Stimulated activated CD8-positive, alpha-beta memory T cell treated with anti-CD3 and anti-CD28 coated beads, Interleukin-15, amount 100 ng/mL, for 1 hour (primary cell): Measurements from ENCODE around the gene ERFL.
"Not testable (repeated sequence)": the region's sequence is repeated elsewhere in the genome, so short reads cannot be mapped to it uniquely, and the experiment has no call there.

ENCODE experiments used
- DNase-seq: peaks from one replicate; pipeline ENCODE4 v3.0.0-alpha.2; 2020; ENCODE audit warnings: low read depth

ERFL gene

DNA sequence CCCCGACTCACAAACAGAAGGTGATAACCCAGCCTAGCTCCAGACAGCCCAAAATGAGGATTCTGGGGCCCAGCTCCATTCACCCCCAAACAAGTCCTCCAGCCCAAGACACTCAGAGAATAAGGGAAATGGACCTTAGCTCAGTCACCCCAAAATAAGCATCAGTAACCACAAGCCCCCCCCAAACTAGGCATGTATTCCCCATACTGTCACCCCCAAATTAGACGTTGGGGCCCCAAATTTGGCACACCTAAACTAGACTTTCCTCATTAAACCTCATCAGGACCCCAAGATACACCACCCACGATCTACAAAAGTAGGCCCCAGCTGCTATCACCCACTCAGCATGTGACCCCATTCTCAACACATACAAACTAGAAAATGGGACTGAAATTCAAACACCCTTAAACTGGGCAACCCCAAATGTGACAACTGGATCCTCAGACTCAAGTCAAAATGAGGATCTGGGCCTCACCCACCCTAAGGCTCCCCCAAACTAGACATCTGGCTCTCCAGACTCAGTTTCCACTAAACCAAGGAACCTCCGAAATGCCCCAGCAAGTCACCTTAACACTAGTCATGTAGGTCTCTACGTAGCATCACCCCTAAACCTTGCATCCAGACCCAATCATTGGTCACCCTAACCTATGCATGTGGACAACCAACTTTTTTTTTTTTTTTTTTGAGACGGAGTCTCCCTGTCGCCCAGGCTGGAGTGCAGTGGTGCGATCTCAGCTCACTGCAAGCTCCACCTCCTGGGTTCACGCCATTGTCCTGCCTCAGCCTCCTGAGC is 13.4 kb upstream of the ERFL start:
- no peak for DNase-seq

DNA sequence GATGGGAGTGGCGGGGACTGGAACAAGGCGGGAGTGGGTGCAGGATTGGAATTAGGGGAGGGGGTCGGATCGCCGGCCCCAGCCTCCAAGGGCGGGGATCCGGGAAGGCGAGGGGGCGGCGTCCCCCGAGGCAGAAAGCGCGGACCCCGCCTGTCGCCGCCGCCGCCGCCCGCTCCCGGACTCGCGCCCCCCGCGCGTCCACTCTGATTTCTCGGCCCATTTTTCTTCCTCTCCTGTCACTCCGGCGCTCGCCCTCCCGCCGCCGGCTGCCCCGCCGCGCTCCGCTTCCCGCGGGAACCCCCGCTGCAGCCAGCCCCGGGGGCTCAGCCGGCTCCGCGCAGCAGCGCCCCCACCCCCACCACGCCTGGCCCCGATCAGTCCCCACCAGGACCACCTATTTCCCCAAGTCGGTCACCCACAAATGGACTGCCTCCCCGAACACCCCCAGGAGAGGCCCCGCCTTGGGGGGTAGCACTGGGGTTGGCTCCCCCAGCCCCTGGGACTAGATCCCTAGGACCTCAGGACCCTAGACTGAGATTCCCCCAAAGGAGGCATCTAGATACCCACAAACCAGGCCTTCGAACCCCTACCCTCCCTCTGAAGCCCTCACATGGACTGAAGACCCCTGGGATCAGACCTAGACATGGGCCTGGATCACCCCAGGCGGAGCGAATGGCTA is 12.6 kb upstream of the ERFL start:
- no peak for DNase-seq

DNA sequence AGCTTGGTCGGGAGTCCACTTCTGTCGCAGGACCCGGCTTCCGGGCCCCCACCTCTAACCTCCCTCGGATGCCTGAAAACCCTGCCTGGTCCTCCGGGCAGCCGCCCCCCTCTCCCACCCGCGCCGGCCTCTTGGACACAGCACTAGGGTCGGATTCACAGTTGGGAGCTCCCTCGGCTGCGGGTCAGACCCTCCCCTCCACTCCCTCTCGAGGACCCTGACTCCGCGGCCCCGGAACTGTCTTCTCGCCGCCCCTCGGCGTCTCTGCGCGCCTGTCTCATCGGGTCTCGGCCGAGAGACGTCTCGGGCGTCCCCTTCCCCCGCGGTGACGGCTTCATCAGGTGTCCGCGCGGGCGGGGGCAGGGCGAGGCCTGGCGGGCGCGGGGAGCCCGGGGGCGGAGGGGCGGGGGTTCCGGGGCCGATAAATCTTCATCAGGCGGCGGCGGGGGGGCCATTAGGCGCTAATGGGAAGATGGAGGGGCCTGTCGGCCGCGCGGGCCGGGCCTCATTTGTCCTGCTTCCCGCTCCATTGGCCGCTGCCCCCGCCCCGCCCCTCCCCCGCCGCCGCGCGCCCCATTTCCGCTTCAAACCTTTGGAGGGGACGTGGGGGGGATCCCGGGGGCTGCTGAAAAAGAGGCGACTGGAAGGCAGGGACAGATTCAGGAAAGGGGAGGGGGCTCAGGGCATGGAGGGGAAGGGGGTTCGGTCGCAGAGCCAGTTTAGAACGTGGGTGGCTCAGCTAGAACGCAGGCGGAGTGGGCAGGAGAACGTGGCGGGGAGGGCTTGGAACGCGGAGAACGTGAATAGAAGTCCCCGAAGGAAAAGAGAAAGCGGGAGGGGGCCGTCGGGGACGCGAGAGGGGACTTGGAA is 11.8 kb upstream of the ERFL start:
- no peak for DNase-seq

DNA sequence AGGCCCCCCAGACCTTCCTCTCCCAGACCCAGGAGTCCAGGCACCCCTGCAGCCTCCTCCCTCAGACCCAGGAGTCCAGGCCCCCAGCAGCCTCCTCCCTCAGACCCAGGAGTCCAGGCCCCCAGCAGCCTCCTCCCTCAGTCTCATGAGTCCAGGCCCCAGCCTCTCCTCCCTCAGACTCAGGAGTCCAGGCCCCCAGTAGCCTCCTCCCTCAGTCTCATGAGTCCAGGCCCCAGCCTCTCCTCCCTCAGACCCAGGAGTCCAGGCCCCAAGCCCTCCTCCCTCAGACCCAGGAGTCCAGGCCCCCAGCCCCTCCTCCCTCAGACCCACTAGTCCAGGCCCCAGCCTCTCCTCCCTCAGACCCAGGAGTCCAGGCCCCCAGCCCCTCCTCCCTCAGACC is 11.0 kb upstream of the ERFL start:
- not testable (repeated sequence) for DNase-seq

DNA sequence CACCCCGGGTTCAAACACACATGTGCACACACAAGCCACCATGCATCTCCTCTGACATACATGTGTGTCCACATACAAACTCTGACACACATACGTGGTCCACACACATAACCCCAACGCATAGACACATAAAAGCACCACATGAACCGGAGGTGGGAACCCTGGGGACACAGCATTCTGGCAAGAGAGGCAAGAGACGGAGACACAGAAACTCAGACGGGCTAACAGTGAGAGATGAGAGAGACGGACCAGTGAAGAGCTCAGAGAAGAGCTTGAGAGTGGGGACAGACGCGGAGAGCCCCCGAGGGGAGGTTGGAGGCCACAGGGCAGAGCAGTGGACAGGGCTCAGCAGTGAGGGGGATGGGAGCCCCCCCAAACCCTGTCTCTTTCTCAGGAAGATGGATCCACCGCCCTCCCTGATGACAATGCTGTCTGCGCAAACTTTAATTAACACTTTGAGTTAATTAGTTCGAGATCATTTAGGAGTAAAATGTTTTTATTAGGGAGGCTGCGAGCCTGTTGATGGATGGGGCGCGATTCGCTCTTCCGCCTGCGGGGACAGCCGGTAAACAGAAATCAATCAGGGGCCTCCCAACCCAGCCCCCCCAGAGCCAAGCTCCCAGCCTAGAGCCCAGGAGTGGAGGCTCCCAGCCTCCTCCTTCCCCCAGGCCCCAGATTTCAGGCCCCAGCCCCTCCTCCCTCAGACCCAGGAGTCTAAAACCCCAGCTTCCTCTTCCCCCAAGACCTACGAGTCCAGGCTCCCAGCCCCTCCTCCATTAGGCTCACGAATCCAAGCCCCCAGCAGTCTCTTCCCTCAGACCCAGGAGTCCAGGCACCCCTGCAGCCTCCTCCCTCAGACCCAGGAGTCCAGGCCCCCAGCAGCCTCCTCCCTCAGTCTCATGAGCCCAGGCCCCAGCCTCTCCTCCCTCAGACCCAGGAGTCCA is 9.5 kb upstream of the ERFL start:
- DNase-seq, result no peak

DNA sequence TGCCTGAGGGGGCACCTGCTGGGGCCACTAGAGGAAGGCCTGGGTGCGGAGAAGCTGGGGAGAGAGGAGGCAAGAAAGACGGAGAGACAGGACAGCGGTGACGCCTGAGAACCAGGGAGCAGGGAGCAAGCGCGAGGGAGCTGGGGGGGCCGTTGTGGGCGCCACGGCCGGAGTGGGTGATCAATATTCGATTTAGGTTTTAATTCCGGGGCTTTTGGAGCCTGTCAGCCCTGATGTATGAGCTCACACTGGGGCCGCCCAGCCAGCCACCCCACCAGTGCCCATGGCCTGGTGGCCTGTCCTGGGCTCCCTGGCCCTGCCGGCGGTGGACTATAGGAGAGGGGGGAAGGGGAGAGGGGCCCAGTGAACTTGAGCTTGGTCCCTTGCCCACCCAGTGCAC is 8.7 kb upstream of the ERFL start:
- DNase-seq, result no peak

DNA sequence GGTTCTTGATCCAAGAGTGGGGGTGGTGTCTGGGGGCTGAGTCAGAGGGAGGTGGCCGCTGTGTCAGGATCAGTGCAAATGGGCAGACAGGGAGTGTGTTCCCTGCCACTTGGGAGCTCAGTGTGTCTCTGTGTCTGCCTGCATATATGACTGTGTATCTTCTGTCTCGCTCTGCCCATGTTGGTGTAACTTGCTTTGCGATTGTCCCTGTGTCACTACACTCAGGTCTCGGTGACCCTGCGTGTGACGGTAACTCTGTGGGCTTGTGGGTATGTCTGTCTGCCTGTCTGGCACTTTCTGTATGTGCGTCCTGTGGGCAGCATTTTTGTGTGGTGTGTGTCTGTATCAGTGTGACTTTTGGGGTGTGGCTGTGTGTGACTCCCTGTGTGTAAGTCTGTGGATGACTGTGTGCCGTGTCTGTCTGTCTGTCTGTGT is 8.2 kb upstream of the ERFL start:
- no peak for DNase-seq

DNA sequence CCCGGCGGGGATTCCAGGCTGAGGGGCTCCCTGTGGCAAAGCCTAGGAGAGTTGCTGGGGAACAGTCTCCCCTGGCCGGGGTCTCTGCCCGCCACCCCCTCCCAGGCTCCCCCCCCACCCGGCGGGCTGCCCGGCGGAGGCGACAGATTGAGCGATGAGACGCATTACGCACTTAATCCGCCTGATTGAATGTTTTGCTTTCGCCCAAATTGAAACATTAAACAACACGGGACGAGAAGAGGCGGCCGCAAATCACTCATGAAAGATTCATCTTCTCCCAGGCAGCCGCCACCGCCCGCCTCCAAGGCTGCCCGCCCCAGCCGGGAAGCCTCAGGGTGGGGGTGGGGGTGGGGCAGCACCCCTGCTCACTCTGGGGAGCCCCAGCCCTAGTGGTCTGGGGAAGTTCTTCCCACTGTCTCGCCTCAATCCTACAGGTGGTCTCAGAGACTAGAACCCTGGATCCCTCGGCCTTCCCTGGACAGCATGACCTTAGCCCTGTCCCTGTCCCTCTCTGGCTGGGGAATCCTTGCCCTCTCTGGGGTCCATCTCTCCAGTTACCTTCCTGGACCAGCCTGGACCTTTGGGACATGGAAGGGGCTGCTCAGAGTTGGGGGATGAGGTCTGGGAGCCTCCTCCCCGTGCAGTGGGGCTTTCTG is 7.6 kb upstream of the ERFL start:
- no peak for DNase-seq

DNA sequence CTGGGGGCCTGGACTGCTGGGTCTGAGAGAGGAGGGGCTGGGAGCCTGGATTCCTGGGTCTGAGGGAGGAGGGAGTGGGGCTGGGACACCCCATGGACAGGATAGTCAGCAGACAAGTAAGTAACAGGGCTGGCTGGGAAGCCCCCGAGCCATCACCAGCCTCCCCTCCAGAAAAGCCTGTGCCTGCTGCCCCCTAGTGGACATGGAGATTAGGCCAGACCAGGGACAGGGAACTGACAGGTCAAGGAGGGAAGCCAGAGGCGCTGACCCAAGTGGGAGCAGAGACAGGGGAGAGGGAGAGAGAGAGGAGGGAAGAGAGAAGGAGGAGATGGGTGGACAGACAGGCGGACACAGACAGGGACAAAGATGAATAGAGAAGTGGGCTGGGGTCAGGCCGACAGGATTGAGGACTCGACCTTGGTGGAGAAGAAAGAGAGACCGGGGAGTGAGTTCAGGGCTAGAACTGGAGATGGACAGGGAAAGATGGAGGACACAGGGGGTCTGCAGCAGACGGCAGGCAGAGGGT is 6.7 kb upstream of the ERFL start:
- peak; percentile 65 for DNase-seq

DNA sequence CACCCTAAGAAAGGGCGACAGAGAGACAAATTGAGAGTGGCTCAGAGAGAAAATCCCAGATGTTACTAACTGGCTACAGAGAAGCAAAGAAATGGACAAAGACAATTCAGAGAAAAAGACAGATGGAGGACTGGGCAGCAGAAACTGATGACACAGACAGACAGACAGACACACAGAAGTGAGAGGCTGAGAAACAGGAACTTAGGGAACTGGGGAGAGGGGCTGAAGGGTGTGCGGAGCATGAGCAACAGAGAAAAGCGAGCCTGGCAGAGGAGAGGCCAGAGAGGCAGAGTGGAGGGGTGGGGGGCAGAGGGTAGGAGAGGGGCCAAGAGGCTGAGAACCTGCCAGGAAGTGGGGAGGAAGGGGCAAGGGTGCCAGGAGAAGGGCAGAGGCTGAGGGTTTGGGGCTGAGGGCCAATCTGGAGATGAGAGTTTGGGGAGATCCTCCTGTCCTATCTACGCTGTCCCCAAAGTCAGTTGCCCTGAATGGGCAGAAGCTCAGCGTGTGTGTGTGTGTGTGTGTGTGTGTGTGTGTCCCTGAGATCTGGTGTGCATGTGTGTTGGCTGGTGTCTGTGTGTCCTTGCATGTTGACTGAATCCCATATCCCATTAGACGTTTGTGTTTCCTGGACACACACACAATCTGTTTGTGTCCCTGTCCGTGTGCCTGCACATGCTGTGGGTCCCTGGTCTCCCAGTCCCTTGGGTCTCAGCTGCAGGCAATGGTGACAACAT is 5.6 kb upstream of the ERFL start:
- no peak for DNase-seq

DNA sequence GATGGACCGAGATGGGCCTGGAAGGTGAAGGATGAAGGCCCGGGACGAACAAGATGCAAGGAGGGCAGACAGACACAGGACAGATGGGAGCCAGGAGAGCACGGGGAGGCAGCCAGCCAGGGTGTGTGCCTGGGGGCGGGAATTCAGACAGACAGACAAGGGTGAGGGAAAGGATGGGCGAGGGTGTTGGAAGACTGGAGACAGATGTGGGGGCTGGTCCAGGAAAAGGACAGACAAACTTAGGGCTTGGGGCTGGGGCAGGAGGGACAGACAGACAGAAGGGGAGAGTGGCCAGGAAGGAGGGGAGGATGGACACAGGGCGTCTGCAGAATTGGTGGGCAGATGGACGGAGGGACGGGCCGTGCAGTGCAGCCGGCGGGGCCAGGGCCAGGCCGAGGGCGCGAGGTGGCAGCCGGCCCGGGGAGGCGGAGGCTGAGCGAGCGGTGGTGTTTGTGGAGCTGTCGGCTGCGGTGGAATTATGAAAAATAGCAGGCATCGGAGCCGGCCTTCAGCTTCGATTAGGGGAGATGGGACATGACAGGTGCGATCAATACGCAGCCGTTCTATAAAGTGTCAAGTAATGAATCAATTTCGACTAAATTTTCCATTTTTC is 4.6 kb upstream of the ERFL start:
- DNase-seq, result no peak

DNA sequence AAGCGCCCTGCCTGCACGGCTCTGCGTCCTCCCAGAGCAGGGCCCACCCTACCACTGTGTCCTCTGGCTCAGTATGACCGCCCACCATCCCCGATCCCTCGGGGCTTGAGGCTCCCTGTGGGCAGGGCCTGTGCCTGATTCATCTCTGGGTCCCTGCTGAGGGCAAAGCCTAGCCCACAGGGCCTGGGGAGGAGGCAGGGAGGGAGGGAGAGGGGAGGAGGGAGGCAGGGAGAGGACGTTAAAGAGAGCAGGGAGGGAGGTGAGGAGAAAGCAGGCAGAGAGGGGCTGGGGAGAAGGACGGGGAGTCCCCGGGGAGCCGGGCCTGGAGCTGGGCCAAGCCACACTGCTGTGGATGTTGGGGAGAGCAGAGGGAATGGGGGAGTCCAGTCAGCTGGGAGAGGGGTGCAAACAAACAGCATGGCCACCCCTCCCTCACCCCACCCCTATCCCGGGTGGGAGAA is 4.0 kb upstream of the ERFL start:
- no peak for DNase-seq

DNA sequence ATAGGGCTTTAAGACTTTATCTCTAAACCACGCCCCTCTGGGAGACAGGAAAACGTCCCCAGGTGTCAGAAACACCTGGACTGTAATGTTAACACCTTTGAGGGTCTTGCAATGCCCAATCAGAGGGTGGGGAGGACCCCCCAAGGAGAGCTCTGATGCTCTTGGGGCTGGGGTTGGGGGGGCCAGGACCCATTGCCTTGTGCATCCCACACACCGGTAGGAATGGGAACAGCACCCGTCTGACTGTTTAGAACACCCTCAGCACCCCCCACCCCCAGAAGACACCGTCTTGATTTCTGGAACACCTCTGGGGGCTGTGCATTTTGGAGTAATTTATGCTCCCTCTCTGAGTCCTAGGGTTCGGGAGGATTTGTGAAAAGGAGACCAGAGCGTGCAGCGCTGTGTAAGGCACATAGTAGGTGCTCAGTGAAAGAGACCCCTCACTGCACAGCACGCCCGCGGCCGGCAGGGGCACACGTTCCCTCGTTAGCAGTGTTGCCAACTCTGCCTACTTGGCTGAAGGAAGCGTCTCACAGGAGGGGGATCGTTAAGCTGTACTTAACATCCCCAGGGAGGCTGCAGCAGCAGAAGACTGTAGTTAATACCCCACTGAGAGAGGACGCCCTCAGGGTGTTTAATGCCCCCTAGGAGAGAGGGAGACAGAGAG is 2.8 kb upstream of the ERFL start:
- no peak for DNase-seq

DNA sequence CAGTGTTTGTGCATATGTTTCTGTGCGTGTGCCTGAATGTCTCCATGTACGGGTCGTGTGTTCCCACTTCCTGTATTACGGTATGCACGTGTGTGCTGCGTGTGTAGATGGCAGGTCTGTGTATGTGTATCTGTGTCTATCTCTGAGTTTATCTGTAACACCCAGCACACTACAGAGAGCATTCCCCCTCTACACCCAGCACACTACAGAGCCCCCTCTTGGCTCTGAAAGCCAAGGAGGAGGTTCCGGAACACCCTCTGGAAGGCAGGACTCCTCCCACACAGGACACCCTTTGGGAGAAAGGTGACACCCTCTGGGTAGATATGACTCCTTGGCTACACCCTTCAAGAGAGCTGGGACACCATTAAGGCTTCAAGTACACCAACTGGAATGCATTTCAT is 2.1 kb upstream of the ERFL start:
- no peak for DNase-seq

DNA sequence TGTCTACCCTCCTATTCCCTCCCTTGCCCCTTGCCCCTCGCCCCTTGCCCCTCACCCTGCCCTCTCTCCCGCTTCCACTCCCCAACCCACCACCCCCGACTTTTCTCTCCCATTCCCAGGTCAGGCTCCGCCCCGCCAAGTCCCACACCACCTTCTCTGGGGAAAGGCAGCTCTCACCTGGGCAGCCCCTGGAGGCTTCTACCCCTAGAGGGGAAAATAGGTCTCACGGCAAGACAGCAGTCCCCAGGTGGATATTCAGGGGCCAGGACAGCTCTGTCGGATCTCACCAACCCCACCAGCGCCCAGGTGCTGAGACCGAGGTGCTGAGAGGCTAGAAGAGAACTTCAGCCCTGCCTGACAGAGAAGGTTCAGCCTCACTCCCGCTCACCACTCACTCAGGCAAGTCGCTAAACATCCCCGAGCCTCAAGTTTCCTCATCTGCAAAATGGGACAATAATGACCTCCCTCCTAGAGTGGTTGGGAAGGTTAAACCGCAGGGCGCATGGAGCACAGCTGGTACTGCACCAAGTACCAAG is 1.4 kb upstream of the ERFL start:
- DNase-seq, result no peak

DNA sequence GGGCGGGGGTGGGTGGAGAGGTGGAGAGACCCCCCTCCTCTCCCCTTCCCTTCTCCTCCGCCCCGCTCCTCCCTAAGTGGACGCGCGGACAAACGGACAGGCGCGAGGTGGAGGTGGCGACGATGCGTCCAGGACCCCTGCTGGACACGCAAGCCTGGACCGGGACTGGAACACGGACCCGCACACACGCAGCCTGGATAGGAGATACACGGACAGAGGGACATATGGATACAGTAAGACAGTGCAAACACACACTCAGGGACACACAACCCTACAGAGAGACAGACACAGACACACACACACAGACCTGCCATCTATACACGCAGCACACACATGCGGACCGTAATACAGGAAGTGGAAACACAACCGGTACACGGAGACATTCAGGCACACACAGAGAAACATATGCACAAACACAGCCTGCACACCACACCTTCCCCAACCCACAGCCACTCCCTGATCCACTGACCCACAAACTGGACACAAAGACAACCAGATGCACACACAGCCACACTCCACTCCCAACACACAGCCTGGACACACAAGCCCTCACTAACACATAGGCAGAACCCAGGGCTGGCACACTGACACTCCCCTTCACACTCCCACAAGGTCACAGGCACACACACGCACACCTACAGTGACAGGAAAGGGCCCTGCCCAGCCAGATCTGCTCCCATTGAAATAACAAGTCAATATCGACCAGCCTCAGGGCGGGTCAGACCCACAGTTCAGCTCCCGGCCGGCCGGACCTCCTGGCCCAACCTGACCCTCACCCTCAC is 696 bp upstream of the ERFL start:
- DNase-seq, result no peak

DNA sequence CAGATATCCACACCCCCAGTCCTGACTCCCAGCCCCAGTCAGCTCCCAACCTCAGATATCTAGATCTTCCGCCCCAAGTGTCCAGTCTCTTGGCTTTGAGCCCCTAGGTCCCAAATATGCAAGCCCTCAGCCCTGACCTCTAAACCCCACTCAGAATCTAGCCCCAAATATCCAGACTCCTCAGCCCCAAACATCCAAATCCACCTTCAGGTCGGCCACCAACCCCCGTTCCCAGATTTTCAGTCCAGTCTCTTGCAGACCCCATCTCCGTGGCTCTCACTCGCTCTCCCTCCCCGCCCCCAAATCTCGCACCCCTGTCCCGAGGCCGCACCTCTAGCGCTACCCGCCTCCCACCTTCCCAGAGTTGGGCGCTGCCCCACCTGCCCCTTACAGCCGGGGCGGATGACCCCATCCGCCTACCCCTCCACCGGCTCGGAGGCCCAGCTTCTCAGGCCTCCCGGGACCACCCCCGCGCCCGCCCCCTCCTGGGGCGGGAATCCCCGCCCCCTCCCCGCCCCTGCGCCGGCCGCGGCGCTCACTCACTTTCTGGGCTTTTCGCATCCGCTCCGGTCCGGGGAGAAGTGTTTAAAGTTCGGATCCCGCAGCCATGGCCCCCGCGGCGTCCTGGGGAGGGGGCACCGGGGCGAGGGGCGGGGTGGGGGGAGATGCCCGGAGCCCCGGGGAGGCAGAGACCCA is 604 bp downstream of the ERFL start:
- no peak for DNase-seq
